Subcutaneous abdominal adipose tissue (tissue), 5 donors: Measurements from ENCODE around the gene IFNLR1.
A peak's percentile ranks its signal among the peaks of the same experiment; 100 is the strongest.

Source experiments
- H3K27ac ChIP-seq: one replicate; pipeline ENCODE4 v1.7.0; 2013; ENCODE audit warnings: low read depth, mild to moderate bottlenecking, inconsistent platforms, low read length, moderate library complexity
- H3K27me3 ChIP-seq, 5 donors: one replicate each; pipeline ENCODE4 v1.7.0; 2013; ENCODE audit warnings: low read length in 5 of 5, inconsistent platforms in 1 of 5; ENCODE audit not compliant: control insufficient read depth in 5 of 5, insufficient read depth in 4 of 5
- H3K36me3 ChIP-seq, 5 donors: one replicate each; pipeline ENCODE4 v1.7.0; 2013; ENCODE audit warnings: low read length in 5 of 5; ENCODE audit not compliant: control insufficient read depth in 5 of 5, insufficient read depth in 5 of 5
- H3K4me1 ChIP-seq, 5 donors: one replicate each; pipeline ENCODE4 v1.7.0; 2013; ENCODE audit warnings: low read length in 5 of 5, mild to moderate bottlenecking in 3 of 5, moderate library complexity in 1 of 5; ENCODE audit not compliant: control insufficient read depth in 5 of 5, insufficient read depth in 5 of 5
- H3K4me3 ChIP-seq, 5 donors: one replicate each; pipeline ENCODE4 v1.7.0; 2013; ENCODE audit warnings: low read length in 5 of 5, low read depth in 1 of 5
- H3K9ac ChIP-seq, 5 donors: one replicate each; pipeline ENCODE4 v1.7.0; 2013; ENCODE audit warnings: low read length in 5 of 5, mild to moderate bottlenecking in 4 of 5, moderate library complexity in 3 of 5
- H3K9me3 ChIP-seq, 5 donors: one replicate each; pipeline ENCODE4 v1.7.0; 2013; ENCODE audit warnings: low read length in 5 of 5; ENCODE audit not compliant: control insufficient read depth in 5 of 5
- donor health status: healthy.
- donor health status: healthy.
- donor health status: healthy.
- donor health status: healthy.
- donor health status: healthy.

Gene IFNLR1

GRCh38 chr1:24206516-24207394, 19.7 kb upstream of the IFNLR1 start:
- Histone ChIP-seq H3K36me3 (no peaks in the 10 kb centered on the region), H3K4me3 (no peak overlapping the region), H3K4me1 (peaks cover 0 to 8% (median 0%) of the 10 kb centered on the region in 5 donors), H3K9ac (no peak overlapping the region), H3K9me3 (no peaks in the 10 kb centered on the region), H3K27ac (no peak overlapping the region), H3K27me3 (peaks cover 6 to 17% (median 13%) of the 10 kb centered on the region in 5 donors)

GRCh38 chr1:24206083-24206464, 19.0 kb upstream of the IFNLR1 start:
- Histone ChIP-seq H3K4me1 (peaks cover 0 to 8% (median 0%) of the 10 kb centered on the region in 5 donors), H3K36me3 (no peaks in the 10 kb centered on the region)

GRCh38 chr1:24205345-24206082, 18.4 kb upstream of the IFNLR1 start:
- Histone ChIP-seq H3K27me3 (peaks cover 6 to 17% (median 13%) of the 10 kb centered on the region in 5 donors), H3K9ac (no peak overlapping the region), H3K4me3 (no peak overlapping the region), H3K9me3 (no peaks in the 10 kb centered on the region), H3K36me3 (no peaks in the 10 kb centered on the region), H3K4me1 (peaks cover 0 to 8% (median 0%) of the 10 kb centered on the region in 5 donors), H3K27ac (no peak overlapping the region)

More at GRCh38 chr1:24206083-24206464, 19.0 kb upstream of the IFNLR1 start:
- Histone ChIP-seq H3K27ac (no peak overlapping the region), H3K9me3 (no peaks in the 10 kb centered on the region), H3K4me3 (no peak overlapping the region), H3K9ac (no peak overlapping the region), H3K27me3 (peaks cover 6 to 17% (median 13%) of the 10 kb centered on the region in 5 donors)

GRCh38 chr1:24204116-24204515, 17.0 kb upstream of the IFNLR1 start:
- Histone ChIP-seq H3K9me3 (no peaks in the 10 kb centered on the region), H3K27me3 (peaks cover 6 to 19% (median 13%) of the 10 kb centered on the region in 5 donors), H3K4me3 (no peak overlapping the region), H3K36me3 (no peaks in the 10 kb centered on the region), H3K4me1 (peaks cover 0 to 11% (median 3%) of the 10 kb centered on the region in 5 donors), H3K27ac (no peak overlapping the region), H3K9ac (no peak overlapping the region)

GRCh38 chr1:24203404-24203803, 16.3 kb upstream of the IFNLR1 start:
- peaks cover 0 to 11% (median 3%) of the 10 kb centered on the region in 5 donors for H3K4me1 ChIP-seq
- H3K4me3 ChIP-seq = no peak overlapping the region
- no peaks in the 10 kb centered on the region for H3K9me3 ChIP-seq
- H3K9ac ChIP-seq = no peak overlapping the region
- H3K36me3 ChIP-seq = no peaks in the 10 kb centered on the region
- peaks cover 6 to 19% (median 13%) of the 10 kb centered on the region in 5 donors for H3K27me3 ChIP-seq
- no peak overlapping the region for H3K27ac ChIP-seq

GRCh38 chr1:24202987-24203386, 15.9 kb upstream of the IFNLR1 start:
- Histone ChIP-seq H3K36me3 (no peaks in the 10 kb centered on the region), H3K9ac (no peak overlapping the region), H3K4me3 (no peak overlapping the region), H3K9me3 (no peaks in the 10 kb centered on the region), H3K27me3 (peaks cover 6 to 18% (median 12%) of the 10 kb centered on the region in 5 donors), H3K27ac (no peak overlapping the region), H3K4me1 (peaks cover 0 to 11% (median 3%) of the 10 kb centered on the region in 5 donors)

GRCh38 chr1:24202556-24202955, 15.5 kb upstream of the IFNLR1 start:
- no peaks in the 10 kb centered on the region for H3K36me3 ChIP-seq
- H3K27ac ChIP-seq = no peak overlapping the region
- H3K9ac ChIP-seq = no peak overlapping the region
- H3K27me3 ChIP-seq = peaks cover 6 to 16% (median 12%) of the 10 kb centered on the region in 5 donors
- H3K4me3 ChIP-seq = no peak overlapping the region
- no peaks in the 10 kb centered on the region for H3K9me3 ChIP-seq
- peaks cover 0 to 11% (median 3%) of the 10 kb centered on the region in 5 donors for H3K4me1 ChIP-seq

- Histone ChIP-seq H3K4me1 (peaks cover 0 to 11% (median 3%) of the 10 kb centered on the region in 5 donors), H3K27ac (no peak overlapping the region), H3K9ac (no peak overlapping the region)
Observed at GRCh38 chr1:24201941-24202440, 14.9 kb upstream of the IFNLR1 start.

GRCh38 chr1:24199291-24199900, 12.3 kb upstream of the IFNLR1 start:
- Histone ChIP-seq H3K27me3 (peaks cover 0 to 6% (median 0%) of the 10 kb centered on the region in 5 donors), H3K27ac (no peak overlapping the region), H3K4me3 (peak overlapping the region in 1 of 5 donors; percentile 30), H3K9me3 (no peaks in the 10 kb centered on the region), H3K36me3 (no peaks in the 10 kb centered on the region), H3K9ac (no peak overlapping the region), H3K4me1 (peaks cover 0 to 10% (median 3%) of the 10 kb centered on the region in 5 donors)

More at GRCh38 chr1:24201941-24202440, 14.9 kb upstream of the IFNLR1 start:
- H3K4me3 ChIP-seq = no peak overlapping the region
- no peaks in the 10 kb centered on the region for H3K9me3 ChIP-seq
- H3K36me3 ChIP-seq = no peaks in the 10 kb centered on the region
- H3K27me3 ChIP-seq = peaks cover 6 to 15% (median 12%) of the 10 kb centered on the region in 5 donors
